ENCODE measurements around the gene RAD51B.

Gene RAD51B

DNA sequence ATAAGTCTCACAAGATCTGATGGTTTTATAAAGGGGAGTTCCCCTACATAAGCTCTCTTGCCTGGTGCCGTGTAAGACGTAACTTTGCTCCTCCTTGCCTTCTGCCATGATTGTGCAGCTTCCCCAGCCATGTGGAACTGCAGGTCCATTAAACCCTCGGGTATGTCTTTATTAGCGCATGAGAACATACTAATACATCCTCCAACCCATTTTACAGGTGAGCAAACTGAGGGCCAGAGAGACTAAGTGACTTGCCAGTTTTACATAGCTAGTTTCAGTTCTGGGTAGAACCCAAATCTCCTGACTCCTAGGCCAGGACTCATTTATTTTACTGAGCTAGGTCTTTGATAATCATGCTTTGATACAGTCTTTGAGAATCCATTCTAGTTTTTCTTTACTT is 406.9 kb downstream of the RAD51B start:
- DNase-seq: no peak
- intact Hi-C loops (cut with DNase I): no loop called here

DNA sequence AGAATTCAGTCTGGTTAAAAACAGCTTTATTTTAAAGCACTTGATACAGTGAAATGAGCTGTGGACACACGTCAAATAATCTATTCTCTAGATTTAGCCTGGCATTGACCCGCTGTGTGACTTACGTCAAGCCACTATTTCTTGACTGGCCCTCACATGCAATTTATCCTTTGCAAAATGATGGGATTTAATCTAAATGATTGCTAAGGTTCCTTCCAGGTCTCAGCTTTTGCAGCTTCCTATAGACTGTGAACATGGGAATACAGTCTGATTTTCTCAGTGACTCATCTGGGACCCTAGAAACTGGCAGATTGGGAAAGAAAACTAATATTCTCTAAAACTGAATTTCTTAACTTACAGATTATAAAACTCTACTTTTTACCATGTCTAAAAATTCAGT is 409.1 kb downstream of the RAD51B start:
- intact Hi-C loops (cut with DNase I): no loop called here
- no peak for DNase-seq

DNA sequence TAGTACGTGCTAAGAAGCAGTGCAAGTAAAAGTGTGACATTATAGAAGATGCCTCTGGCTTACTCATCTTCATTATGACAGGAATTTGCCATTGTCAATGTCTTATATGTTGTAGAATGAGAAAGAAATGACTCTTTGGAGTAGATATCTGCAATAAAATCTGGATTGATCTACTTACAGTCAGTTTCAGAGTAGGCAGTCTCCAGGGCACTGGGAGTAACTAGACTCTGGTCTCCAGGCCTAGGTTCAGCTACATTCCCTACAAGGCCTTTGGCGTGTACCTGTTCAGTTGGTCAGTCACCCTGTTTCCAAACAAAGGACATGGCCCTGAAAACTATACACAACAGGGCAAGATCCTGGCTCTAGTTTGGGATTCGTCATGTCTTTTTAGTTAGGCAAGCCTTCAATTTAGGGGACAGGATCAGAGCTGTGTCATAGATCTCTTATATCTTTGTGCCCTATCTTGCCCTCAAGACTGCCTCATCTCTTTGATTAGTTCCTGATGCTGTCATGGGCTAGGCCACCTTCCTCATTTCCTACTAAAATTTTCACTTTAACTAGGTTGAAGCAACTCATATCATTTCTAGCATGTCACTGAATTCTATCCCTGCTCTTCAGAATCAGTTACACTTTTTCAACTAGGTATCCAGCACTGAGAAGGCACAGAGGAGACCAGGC is 410.0 kb downstream of the RAD51B start:
- no peak for DNase-seq
- intact Hi-C loops (cut with DNase I): no loop called here

DNA sequence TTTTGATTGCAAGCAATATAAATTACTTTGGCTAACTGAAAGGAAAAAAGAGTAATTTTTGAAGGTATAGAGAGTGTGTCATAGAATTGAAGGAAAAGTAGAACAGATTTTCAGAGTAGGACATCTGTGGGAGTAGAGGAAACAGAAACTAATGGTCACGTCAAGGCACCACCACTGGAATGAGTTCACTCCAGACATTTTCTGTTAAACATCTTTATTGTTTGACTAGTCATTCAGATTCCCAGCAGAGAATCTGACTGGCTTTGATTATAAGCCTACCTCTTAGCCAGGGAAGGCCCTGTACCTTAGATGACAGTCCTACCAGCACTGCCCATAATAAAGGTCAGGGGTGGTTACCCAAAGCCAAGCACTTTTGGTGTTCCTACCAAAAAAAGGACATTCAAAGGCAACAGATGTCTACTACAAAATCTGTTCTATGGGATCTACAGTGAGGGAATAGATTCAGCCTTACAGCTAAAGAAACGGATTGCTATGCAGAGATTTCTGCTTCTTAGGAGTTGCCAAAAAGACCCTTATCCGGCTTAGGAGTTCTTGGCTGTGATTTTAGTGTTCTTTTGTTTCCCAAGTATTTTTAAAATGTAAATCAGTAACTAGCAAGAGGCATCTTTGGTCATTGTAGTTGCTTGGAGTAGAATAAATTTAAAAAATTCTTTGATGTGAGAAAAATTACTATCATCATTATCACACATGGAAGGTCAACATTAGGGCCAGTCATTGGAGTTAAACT is 410.8 kb downstream of the RAD51B start:
- intact Hi-C loops (cut with DNase I): no loop called here

DNA sequence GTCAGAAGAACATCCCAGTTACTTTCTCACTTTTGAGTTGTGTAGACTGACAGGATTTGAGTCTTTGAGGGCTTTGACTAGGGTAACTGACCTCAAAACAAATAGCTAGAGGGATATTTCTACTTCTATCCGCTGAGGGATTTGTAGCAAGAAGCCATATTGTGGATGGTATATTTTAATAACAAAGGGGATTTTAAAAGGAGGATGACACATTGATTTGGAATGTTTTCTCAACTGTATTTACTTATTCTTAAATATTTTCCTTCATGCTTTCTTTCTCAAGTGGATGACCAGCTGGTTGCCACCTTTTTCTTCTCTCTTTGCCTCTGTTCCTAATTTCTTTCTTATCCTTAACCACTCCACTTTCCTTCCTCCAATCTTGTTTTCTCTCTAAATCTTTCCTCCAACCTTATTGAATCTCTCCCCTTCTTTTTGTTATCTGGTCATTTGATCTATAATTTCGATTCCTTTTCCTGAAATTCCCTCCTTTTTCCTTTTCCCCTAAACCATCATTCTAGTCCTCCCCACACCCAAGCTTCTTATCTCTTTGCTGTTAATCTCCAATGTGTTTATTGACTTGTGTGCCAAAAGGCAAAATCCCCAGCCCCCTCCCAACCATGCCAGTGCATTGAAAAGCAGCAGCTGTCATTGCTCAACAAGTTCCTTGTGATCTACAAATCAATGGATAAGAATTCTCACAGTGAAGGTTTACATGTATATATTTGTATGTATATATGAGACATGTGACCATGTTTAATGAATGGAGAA is 411.6 kb downstream of the RAD51B start:
- intact Hi-C loops (cut with DNase I): no loop called here
- no peak for DNase-seq

More for the DNA sequence above, 410.8 kb downstream of the RAD51B start:
- DNase-seq: no peak

DNA sequence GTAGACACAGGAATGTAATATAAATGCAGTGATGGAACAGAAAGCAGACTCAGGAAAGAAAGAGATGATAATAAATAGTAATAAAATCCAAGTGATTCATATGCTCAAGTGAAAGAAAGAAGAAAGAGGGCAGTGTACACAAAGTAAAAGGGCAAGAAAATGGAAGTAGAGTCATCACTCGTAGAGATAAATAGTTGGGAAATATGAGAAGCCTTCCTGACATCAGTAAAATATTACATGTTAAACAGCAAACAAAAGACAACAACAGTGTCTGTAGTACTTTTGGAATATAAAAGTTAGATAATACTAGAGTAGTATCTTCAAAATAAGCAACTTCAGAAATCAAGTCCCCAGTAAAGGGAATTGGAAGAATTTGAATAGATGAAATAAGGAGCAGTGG is 412.3 kb downstream of the RAD51B start:
- no peak for DNase-seq
- intact Hi-C loops (cut with DNase I): no loop called here

DNA sequence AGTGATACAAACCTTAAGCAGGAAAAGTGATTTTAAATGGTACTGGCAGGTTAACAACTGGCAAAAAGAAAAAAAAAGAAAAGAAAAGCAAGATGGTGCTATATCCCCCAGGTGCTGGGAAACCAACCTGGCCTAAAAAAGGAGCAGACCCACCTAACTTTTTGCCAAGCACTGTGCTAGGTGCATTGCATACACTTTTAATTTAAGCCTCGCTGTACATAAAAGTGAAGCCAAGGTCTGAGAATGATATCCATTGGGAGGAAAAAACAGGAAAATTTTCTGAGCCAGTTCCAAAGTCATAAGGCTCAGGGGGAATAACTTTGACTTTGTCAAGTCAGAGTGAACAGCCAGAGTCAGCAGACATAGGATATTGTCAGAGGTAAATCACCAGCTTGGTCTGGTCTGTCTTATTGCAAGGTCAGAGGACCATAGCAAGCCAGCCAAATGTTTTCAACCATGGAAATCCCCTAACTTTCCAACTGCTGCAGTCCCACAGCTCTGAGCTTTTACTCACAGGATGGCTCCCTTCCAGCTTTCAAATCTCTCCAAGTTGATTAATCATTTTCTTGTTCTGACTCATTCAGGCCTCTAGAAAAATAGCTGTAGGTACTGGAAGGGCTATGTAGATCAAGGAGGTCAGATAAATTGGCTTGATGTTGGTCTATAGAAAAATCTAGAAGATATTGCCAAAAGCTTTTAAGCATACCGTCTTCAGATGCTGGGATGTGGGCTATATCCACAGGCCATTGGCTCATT is 412.9 kb downstream of the RAD51B start:
- intact Hi-C loops (cut with DNase I): no loop called here
- DNase-seq: peak in 4 of 42 donors; percentile 16 to 71 (median 27)

DNA sequence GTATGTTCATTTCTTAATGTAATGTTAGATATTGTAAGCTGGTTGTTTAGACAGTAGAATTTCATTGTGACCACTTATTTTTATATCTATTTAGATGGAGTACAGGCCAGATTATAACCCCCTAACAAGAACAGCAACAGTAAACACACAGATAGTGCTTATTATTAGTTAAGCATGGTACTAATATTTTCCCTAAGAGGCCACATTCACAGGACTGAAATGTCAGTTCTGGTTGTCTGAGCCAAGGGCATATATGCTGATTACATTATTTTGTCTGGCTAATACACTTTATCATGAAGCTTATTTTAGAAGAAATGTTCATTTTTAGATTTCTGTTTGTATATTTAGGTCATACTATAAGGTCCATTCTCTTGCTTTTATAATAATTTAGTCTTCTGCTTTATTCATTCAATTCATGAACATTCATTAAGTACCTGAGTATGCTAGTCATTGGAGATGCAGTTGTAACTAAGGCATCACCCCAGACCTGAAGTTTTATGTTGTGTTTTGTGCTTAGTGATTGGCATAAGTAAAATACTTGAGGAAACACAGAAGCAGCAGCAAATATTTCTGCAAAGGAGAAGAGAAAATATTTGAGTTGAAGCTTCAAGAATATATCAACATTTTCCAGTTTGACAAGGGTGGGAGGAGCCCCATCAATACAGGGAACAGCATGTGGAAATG is 413.7 kb downstream of the RAD51B start:
- no peak for DNase-seq
- intact Hi-C loops (cut with DNase I): no loop called here

DNA sequence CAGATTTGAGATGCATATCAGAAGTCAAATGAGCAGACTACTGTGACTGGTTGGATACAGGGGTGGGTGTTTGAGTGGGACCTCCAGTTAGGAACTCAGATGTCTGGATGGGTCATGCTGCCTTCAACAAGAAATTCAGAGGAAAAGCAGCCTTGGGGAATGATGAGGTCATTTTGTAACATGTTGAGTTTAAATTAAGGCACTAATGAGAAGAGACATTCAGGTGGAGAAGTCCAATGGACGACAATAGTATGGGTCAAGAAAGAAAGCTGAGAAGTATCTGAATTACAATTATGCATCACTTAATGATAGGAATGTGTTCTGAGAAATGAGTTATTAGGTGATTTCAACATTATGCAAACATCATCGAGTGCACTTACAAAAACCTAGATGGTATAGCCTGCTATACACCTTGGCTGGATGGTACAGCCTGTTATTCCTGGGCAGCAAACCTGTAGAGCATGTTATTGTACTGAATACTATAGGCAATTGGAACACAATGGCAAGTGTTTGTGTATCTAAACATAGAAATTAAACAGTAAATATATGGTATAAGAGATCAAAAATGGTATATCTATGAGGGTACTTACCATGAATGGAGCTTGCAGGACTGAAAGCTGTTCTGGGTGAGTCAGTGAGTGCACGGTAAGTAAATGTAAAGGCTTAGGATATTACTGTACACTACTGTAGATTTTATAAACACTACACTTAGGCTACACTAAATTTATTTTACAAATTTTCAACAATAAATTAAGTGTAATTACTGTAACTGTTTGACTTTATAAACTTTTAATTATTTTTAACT is 414.7 kb downstream of the RAD51B start:
- intact Hi-C loops (cut with DNase I): no loop called here
- no peak for DNase-seq

DNA sequence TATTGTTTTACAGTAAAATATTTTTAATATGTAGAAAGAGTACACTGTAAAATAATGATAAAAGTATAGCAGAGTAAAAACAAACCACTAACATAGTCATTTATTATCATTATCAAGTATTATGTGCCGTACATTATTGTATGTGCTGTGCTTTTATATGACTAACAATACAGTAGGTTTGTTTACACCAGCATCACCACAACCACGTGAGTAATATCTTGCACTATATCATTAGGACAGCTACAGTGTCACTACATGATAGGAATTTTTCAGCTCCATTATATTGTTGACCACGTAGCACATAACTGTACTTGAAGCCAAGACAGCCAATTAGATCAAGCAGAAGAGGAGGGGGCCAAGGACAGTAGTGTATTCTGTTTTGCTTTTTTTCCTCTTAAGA is 415.4 kb downstream of the RAD51B start:
- DNase-seq: no peak
- intact Hi-C loops (cut with DNase I): no loop called here

DNA sequence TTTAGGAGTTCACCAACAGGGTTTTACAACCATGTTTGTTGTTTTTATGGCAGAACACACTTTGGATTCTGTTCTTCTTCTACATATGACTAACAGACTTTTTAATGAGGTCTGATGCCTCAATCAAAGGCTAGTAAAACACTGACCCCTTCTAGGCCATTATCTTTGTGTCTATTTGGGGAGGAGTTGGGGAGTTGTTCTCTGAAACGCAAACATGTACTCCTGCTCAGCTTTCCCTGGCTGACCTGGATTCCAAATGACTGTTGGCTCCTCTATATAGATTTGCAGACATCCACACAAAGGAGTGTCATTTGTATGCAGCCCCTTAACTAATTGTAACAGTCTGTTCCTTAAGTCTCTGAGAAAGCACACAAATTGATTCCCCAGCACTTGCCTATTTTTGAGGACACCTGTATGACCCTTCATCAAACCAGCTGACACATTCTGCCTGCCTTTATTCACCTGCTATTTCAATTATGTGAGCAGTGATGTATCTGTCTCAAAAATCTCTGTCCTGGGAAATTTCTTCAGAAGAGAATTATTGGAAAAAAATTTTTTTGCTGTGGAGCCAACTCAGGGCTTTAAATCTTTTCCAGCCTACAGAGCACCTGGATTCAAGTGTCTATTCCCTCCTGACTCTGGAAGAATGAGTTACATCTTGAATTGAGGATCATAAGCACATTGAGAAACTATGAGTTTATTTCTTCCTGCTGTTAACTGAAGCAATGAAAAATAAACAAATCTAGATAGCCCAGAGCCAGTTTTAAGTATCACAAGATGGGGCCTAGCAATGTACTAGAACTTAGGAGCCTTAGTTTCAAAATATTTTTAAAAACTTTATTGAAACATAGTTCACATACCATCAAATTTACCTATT is 417.2 kb downstream of the RAD51B start:
- DNase-seq: peak in 2 of 42 donors; percentile 7 to 8
- intact Hi-C loops (cut with DNase I): no loop called here

DNA sequence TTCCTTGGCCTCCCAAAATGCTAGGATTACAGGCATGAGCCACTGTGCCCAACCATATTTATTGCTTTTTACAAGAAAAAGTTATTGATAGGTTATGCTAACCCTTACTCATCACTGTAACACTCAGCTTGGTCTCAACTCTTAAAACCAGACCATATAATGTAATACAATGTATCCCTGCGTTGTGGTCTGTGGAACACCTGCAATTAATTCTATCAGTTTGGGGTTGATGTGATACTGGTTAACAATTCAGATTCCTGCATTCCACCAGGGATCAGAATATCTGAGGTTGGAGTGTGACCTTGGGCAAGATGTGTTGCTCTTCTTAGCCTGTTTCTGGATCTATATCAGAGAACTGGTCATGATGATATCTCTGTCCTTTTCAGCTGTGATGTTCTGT is 419.0 kb downstream of the RAD51B start:
- intact Hi-C loops (cut with DNase I): no loop called here
- DNase-seq: no peak

DNA sequence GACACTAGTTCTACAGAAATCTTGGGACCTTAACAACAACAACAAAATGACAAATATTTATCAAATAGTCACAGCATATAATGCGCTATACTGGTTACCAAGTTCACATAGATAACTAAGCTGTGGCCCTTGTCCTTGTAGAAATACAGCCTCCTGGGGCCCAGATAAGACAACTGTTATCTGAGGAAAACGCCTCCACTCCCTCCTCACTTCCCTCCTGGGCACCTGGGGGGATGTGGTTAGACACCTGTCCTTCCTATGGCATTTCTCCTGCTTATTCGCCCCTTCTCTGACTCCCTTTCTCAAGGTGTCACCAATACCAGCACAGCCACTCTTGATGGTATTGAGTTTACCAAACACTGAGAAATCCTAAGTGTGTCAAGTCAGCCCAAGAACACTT is 419.4 kb downstream of the RAD51B start:
- intact Hi-C loops (cut with DNase I): no loop called here
- DNase-seq: no peak

DNA sequence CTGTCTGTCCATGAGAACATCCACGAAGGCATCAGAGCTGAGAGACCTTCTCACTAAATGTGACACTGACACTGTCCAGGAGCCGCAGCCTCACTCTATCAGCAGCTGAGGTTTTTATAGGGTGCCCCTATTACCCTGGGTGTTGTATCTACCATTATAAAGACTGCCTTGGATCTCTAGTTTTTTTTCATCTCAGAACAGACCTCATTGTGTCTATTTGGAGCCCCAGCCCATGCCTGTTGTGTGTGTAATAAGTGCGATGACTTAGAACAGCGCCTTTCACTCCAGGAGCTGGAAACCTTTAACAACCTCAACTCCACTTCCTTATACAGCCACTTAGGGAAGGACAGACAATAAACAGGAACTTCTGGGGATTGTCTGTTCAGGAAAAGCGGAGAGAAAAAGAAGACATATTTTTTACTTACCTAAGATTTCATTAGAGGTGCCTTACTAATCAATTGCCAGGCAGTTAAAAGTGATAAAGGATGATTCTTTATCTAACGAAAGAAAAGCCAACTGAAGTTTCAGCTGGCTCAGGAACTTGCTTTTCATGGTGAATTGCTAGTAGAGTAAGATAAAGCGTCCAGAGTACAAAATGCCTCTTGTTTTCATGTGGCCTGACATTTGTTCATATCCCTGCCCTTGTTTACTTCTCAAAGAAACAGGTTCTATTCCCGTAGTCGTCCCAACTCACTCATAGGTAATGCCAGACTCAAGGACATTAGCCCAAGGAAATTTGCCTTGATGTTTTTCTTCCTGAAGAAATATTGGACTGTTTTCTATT is 420.6 kb downstream of the RAD51B start:
- no peak for DNase-seq

DNA sequence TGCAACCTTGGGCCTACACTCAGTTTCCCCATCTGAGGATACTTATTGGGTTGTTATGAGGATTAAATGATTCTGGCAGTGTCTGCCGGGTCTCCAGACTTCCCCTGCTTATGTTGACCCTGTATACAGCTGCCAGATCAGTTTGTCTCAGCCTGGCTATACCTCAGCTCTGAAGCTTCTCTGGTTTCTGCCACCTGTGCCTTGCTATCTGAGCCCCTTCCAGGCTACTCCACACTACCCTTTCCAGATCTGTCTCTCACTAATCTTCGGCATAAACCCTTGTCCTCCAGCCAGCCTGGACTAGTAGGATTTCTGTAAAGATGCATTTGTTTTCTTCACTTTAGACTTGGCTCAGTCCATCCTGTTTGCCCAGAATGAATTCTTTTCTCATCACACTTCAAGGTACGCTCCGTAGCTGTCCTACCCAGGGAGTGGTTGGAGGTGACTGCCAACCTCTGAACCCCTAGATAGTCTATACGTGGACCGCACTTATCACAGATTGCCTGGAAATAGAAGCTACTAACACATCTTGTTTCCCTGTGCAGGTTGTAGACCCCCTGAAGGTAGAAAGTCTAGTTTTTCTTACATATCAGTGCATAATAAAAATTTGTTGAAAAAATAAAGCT is 422.4 kb downstream of the RAD51B start:
- no peak for DNase-seq
- intact Hi-C loops (cut with DNase I): loop anchor here (5.0 kb wide), 1 partner anchor 300 kb away; no protein-coding TSS in a partner anchor

More for the DNA sequence above, 420.6 kb downstream of the RAD51B start:
- intact Hi-C loops (cut with DNase I): loop anchor here (5.0 kb wide), 1 partner anchor 298 kb away; no protein-coding TSS in a partner anchor
